ENCODE data around the gene ALKBH4.
A peak's percentile ranks its signal among the peaks of the same experiment; 100 is the strongest.
"Not testable (repeated sequence)": the region's sequence is repeated elsewhere in the genome, so short reads cannot be mapped to it uniquely, and the experiment has no call there.

Gene ALKBH4

GRCh38 chr7:102464577-102465280 lies at the start of gene ALKBH4, which contains the start of gene LRWD1:
Gene ALKBH4 (minus strand): TSS chr7:102464863. CDS start chr7:102464836, 27 bp downstream.
Gene LRWD1 (plus strand): TSS chr7:102464984. CDS start chr7:102465081, 97 bp downstream.
- DNase-seq: peak; percentile 82

GRCh38 chr7:102512642-102513221 lies 48.1 kb upstream of the ALKBH4 start:
- DNase-seq: peak; percentile 21

GRCh38 chr7:102511860-102512522 lies 47.3 kb upstream of the ALKBH4 start:
- not testable (repeated sequence) for DNase-seq

GRCh38 chr7:102510575-102510974 lies 45.9 kb upstream of the ALKBH4 start:
- DNase-seq: not testable (repeated sequence)

GRCh38 chr7:102507410-102508088 lies 42.9 kb upstream of the ALKBH4 start:
- not testable (repeated sequence) for DNase-seq

- DNase-seq: not testable (repeated sequence)
Observed at GRCh38 chr7:102505298-102506185, 40.9 kb upstream of the ALKBH4 start.

- not testable (repeated sequence) for DNase-seq
Observed at GRCh38 chr7:102503141-102503540, 38.5 kb upstream of the ALKBH4 start.

GRCh38 chr7:102498321-102498720 lies 33.7 kb upstream of the ALKBH4 start:
- DNase-seq: not testable (repeated sequence)

- DNase-seq: not testable (repeated sequence)
Observed at GRCh38 chr7:102497308-102497707, 32.6 kb upstream of the ALKBH4 start.

GRCh38 chr7:102496861-102497260 lies 32.2 kb upstream of the ALKBH4 start:
- not testable (repeated sequence) for DNase-seq

- not testable (repeated sequence) for DNase-seq
Observed at GRCh38 chr7:102494473-102495149, 29.9 kb upstream of the ALKBH4 start.

GRCh38 chr7:102494026-102494425 lies 29.4 kb upstream of the ALKBH4 start:
- DNase-seq: not testable (repeated sequence)

- not testable (repeated sequence) for DNase-seq
Observed at GRCh38 chr7:102493220-102493935, 28.7 kb upstream of the ALKBH4 start.

GRCh38 chr7:102490529-102491075 lies 25.9 kb upstream of the ALKBH4 start:
- DNase-seq: not testable (repeated sequence)

GRCh38 chr7:102484317-102484716 lies 19.7 kb upstream of the ALKBH4 start:
- not testable (repeated sequence) for DNase-seq

- DNase-seq: not testable (repeated sequence)
Observed at GRCh38 chr7:102481962-102482361, 17.3 kb upstream of the ALKBH4 start.

- DNase-seq: not testable (repeated sequence)
Observed at GRCh38 chr7:102479982-102480637, 15.4 kb upstream of the ALKBH4 start.

GRCh38 chr7:102479209-102479584 lies 14.5 kb upstream of the ALKBH4 start:
- DNase-seq: not testable (repeated sequence)

- peak; percentile 38 for DNase-seq
Observed at GRCh38 chr7:102478314-102479208, 13.9 kb upstream of the ALKBH4 start, which contains the start of gene POLR2J. Gene POLR2J (minus strand): TSS chr7:102478922. CDS start chr7:102478860, 62 bp downstream.
